ENCODE results near the gene AVPR1A.
"Not testable (repeated sequence)": the region's sequence is repeated elsewhere in the genome, so short reads cannot be mapped to it uniquely, and the experiment has no call there.

AVPR1A gene

DNA sequence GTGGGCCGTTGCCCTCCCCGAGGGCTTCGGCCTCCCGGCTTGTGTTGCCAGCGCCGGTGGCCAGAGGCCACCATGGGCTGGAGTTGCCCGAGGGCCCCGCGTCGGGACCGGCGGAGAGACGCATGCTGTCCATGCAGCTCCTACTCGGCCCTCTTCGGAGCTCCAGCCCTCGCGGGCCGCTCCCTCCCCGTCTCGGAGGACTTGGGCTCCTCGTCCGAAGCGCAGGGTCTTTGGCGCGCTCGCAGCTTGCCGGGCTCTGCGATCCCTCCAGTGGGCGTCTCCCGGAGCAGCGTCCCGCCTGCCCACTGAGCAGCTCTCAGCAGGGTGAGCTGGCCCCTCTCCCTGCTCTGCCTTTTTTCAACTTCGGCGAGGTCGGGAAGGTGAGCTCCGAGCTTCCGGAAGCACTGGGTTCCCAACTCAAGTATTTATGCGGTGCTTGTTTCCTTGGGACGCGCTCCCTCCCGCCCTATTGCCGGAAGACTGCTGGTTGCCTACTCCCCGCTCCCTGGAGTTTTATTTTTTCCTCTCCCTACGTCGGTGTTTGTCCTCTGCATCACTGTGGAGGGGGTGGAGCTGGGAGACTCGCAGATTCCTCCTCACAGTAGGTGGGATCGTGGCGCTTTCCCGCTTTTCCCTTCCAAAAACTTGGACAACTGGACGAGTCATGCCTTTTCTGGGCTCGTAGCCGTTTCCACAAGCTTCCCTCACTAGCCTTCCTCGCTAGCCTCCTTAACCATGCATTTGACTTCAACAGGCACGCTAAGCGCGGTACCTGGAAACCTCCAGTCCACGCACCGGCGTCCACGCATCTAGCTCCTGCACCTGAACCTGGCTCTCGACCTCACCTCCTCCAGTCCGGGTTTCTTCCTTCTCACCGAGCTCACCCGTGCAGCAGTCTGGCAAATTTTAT, at the start of gene AVPR1A:
TSS of gene AVPR1A (minus strand) at position 489 of the 910 bp plus-strand sequence. CDS start at position 124, 365 bp downstream.
- no peak for DNase-seq (ENCODE audit: low spot score)

DNA sequence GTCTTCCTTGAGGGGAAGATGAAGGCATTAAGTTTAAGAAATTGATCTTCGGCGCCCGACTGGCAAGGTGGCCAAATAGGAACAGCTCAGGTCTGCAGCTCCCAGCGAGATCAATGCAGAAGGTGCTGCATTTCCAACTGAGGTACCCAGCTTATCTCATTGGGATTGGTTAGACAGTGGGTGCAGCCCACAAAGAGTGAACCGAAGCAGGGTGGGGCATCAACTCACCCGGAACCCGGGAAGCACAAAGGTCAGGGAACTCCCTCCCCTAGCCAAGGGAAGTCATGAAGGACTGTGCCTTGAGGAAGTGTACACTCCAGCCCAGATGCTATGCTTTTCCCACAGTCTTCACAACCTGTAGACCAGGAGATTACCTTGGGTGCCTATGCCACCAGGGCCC, 45.2 kb upstream of the AVPR1A start:
- no peak for DNase-seq (ENCODE audit: low spot score)

DNA sequence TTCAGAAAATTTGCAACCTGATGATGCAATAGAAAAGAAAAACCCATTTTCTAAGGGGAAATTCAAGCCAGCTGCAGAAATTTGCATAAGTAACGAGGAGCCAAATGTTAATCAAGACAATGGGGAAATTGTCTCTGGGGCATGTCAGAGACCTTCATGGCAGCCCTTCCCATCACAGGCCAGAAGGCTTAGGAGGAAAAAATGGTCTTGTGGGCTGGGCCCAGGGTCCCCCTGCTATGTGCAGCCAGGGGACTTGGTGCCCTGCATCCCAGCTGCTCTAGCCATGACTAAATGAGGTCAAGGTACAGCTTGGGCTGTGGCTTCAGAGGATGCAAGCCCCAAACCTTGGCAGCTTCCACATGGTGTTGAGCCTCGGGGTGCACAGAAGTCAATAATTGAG, 28.2 kb upstream of the AVPR1A start:
- no peak for DNase-seq (ENCODE audit: low spot score)

DNA sequence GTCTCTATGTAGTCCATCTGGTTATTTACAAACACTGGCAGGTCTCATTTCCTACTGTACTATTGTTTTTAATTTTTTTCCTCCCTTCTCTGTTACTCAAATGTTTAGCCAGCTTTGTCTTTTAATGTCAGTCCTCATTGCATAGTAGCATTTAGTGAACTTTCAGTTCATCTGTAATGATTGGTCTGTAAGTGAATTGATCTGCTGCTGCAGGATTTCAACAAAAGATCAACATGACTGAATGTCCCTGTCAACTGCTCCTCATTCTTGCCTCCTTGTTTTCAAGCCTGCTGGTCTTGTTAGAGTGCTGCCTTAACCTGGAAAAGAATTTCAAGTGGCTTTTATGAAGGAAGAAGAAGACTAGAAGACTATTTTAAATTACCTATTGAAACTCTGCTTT, 19.3 kb upstream of the AVPR1A start:
- no peak for DNase-seq (ENCODE audit: low spot score)

DNA sequence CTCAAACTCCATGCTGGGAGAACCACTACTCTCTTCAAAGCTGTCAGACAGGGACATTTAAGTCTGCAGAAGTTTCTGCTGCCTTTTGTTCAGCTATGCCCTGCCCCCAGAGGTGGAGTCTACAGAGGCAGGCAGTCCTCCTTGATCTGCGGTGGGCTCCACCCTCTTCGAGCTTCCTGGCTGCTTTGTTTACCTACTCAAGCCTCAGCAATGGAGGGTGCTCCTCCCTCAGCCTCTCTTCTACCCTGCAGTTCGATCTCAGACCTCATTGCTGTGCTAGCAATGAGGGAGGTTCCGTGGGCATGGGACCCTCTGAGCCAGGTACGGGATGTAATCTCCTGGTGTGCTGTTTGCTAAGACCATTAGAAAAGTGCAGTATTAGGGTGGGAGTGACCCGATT, 16.7 kb upstream of the AVPR1A start:
- not testable (repeated sequence) for DNase-seq (ENCODE audit: low spot score)

DNA sequence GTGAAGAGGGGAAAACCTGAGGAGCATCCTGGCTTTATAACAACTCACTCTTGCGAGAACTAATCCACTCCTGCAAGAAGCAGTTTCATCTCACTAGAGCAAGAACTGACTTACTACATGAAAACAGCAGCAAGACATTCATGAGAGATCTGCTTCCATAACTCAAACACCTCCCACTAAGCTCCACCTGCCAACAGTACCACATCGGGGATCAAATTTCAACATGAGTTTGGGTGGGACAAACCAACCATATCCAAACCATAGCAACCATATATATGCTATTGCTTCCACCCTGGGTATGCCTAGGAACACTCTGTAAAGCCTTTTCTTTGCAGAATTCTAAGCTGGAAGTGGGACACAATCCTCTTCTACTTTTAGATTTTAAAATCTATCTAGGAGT, 13.9 kb upstream of the AVPR1A start:
- no peak for DNase-seq (ENCODE audit: low spot score)

DNA sequence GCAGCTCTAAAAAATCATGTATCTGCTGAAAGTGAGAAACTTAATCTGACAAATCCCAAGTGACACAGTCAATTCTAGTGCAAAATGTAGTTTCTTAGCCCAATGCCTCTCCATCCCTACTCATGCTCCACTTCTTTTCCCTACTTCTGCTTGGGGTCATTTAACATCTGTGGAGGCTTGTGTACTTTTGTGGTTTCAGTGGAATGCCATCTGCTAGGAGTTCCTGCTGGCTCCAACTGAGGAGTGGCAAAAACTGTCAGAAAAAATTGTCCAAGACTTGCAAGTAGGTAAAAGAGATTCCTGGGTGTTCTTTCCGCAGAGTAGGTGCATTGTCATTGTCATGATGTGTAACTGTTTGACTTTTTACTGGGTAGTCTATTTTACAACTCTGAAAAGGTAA, 12.5 kb upstream of the AVPR1A start:
- DNase-seq (ENCODE audit: low spot score): no peak

DNA sequence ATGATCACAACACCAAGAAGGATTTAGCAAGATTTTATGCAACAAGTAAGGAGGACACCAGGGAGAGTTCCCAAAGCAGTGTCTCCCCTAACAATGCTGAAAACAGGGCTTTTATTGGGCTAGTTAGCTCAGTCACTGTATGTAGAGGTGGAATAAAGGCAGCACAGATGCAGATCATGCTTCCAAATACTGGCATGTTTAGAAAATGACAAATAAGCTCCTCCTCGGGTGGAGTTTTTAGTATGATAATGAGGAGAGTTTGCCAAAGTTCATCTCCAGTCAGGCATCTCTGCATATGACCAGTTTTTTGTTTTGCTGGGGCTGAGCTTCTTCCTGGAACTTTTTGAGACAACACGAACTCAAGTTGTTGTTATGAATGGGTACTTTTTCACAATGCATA, 4.4 kb upstream of the AVPR1A start:
- no peak for DNase-seq (ENCODE audit: low spot score)

DNA sequence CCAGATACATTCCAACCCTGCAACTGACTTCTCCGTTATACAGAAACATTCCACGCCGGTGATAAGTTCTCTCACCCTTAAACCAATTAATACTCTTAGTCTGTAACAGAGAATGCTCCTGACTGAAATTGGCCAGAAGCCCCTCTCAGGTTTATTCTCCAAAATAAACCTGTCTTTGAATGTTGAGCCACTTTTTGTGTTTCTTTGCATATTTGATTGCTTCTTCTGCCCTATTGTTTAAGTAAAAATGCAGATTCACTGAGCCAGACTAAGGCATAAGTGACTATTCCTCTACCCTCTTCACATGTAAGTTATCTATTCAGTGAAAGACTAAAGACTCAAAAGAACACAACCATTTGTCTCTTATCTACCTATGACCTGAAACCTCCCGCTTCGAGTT, 3.6 kb upstream of the AVPR1A start:
- no peak for DNase-seq (ENCODE audit: low spot score)

DNA sequence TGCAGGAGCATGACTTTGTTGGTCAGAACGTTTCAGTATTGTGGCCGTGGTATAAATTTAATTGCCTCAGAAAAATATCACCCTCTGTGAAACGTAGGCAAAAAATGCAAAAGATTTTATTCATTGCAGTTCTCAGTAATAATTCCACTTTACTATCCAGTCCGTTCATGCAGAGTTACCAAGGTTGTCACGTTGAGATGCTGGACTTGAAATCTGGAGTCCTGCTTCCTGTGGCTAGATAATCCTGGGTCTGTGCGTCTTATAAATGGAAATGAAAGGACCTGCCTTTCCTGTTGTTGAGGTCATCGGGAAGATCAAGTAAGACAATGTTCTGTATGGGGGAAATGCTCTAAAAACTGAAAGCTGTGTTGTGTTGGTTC, 1.3 kb upstream of the AVPR1A start:
- DNase-seq (ENCODE audit: low spot score): no peak

DNA sequence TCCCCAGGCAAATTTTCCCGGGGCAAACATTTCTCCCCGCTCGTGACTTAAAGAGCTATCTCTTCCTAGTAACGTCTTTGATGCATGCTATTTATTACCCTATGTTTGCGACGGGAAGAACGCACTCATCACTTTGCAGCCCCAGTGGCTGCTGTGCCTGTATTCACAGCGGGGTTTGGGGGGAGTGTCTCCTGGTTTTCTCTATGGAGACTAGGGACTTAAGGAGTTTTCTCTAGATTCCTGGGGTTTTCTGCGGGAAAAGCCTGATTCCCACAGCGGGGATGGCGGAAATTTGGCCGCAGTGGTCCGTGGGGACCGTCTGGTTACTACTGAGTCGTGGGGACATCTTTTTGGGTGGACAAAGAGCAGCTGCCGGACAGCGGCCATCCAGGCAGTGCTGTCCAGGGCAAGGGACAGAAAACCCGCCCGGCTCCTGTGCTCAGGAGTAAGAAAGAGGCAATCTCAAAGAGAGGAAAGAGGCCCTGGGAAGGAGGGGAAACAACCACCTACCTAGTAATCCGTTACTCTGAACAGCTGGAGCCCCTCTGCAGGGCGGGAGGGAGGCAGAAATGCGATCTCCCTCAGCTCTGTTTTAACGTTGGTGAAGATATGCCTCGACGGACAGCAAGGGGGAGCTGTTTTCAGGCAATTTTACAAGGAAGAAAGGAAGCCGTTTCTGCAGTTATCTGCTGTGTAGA, 771 bp upstream of the AVPR1A start:
- peak; percentile 46 for DNase-seq (ENCODE audit: low spot score)

DNA sequence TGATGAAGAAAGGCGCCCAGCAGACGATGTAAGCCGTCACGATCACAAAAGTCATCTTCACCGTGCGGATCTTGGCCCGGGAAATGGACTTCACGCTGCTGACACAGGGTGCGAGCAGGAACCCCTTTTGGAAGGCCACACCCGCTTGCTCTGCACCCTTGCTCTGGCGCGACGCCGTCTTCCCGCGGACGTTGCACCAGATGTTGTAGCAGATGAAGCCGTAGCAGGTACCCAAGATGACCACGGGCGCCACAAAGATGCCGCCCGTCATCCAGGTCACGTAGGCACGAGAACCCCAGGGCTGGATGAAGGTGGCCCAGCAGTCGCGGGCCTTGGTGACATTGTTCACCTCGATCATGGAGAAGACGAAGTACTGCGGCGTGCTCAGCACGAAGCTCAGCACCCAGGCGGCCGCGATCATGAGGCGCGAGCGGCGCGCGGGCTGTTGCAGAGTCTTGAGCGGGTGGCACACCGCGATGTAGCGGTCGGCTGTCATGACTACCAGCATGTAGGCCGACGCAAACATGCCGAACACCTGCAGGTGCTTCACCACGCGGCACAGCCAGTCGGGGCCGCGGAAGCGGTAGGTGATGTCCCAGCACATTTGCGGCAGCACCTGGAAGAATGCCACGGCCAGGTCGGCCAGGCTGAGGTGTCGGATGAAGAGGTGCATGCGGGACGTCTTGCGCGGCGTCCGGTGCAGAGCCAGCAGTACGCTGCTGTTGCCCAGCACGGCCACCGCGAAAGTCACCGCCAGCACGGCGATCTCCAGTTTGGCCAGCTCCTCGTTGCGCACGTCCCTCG, 890 bp downstream of the AVPR1A start:
- no peak for DNase-seq (ENCODE audit: low spot score)

DNA sequence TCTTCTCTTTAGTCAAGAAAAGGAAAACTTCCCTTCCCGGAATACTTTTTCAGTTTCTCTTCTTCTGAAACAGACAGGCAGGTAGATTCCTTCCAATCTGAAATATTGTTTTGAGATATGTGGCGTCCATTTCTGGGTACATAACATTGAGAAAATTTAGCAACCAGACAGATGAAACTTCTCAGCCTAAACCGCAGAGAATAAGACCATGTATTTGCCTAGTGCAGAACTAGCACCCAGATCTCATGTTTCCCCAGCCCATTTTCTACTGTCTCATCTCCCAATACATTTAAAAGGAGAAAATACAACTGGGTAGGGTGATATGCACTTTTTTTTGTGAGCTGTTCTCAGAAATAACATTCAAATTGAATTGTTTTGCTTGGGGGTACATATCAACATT, 6.4 kb downstream of the AVPR1A start:
- DNase-seq (ENCODE audit: low spot score): no peak

DNA sequence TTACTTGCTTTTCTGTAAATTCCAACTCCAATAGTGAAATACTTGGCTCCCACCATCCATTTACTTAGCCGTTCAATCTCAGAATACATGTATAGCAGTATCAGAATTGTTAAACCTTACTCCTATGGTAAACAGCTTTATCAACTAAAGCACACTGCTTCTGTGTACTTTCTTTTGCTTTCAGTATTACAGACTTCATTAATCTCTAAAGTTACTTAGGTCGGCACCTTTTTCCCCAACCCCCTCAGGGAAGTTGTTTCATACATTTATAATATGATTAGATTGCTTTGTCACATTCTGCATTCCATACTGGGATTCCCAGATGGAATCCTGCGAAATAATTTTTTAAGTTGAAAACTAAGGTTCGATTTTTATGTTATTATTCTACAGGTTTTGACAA, 12.5 kb downstream of the AVPR1A start:
- no peak for DNase-seq (ENCODE audit: low spot score)

DNA sequence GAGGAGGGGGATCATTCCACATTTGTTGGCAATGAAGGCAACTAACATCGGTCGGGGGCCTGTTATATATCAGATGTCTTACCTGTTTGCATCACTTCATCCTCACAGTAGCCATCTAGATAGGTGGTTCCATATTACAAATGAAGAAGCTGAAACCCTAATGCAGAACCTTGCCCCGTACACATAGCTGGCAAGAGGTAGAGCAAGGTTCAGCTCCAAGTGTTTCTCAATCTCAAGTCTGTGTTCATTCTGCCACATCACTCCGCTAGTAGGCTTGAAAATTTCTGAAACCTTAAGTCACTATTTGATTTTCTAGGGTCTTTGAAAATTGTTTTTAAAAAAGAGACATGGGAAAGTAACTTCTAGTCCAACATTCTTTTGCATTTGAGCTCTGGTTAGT, 17.0 kb downstream of the AVPR1A start:
- DNase-seq (ENCODE audit: low spot score): no peak

DNA sequence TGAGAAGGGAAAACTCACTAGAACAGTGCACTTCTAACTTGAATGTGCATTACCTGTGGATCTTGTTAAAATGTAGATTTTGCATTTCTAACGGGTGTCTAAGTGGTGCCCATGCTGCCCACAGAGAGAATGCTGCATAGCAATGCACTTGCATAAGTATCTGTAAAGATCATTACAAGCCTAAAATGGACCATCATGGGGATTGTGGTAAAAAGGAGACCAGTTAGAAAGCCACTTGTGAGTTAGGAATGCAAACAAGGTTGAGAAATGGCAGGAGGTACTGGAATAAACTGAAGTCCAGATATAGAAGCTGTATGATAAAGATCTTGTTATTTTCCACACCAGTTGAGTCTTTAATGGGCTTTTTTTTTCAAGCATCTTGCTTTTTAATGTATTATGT, 18.8 kb downstream of the AVPR1A start:
- DNase-seq (ENCODE audit: low spot score): no peak

DNA sequence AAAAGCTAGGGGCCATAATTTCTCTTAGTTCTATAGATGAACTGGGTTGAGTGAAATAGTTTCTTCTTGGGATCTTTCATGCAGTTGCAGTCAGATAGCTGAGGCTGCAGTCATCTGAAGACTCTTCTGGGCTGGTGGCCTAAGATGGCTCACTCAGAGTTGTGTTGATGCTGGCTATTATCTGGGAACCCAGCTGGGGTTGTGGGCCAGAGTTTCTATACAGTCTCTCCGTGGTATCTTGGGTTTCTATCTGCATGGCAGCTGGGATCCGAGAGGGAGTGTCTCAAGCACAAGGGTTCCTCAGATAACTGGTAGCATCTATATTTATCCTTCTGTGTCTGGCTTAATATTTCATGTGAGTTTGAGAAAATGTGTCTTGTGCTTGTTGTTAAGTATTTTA, 21.1 kb downstream of the AVPR1A start:
- no peak for DNase-seq (ENCODE audit: low spot score)

DNA sequence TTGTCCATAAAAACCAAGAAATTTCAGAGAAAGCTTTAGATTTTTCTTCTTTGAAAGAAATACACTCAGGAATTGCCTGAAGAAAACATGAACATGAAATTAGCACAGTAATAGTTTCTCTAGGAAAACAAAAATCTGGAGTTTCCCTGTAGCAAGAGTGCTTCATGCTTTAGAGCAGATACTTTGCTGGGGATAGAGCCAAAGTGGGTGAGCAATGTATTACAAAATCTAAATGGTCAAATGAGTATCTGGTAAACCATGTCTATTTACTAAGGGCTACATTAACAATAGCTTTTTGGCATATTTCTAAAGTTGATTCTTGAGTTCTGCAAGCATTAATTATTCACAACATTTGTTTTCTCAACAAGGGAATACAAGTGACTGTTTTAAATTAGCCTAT, 26.2 kb downstream of the AVPR1A start:
- DNase-seq (ENCODE audit: low spot score): no peak

DNA sequence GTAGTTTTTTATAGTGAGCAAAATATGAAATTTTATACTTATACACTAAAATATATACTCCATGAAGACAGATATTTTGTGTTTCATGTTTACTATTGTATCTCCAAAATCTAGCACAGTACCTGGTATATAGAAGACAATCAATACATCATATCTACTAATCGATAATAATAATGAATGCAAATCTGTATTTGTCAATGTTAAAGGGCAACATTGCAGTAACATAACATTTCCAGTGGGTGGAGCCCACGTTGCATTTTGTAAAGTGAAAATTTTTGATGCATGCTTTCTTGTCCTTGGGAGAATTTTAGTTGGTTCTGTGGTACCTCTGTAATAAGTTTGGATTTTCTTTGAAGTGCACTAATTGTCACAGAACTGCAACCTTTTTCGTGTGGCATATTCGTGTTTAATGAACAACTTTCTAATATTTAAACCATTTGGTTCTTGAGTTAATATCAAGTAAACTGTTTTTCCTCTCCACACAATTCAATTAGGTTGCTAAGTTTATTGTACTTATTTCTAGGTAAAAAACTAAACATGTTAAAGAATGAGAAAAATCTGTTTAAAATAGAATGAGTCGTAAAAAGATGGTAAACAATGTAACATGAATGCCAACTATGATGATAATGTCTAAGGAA, 47.4 kb downstream of the AVPR1A start:
- DNase-seq (ENCODE audit: low spot score): peak; percentile 30

DNA sequence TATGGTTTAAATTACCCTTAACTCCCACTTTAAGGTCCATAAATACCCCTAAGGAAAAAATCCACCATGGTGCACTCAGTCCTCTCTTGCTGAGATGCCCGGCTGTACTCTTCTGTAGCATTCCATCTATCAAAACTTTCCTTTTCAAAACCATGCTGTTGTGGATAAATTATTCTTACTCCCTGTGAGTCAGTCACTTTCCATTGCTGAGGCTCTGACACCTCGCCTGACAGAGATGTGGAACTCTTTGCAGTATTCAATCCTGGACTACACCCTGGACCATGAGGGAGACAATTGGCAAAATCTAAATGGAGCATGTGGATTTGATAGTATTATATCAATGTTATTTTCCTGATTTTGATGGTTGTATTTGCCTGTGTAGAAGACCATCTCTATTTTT, 49.1 kb downstream of the AVPR1A start:
- DNase-seq (ENCODE audit: low spot score): no peak

DNA sequence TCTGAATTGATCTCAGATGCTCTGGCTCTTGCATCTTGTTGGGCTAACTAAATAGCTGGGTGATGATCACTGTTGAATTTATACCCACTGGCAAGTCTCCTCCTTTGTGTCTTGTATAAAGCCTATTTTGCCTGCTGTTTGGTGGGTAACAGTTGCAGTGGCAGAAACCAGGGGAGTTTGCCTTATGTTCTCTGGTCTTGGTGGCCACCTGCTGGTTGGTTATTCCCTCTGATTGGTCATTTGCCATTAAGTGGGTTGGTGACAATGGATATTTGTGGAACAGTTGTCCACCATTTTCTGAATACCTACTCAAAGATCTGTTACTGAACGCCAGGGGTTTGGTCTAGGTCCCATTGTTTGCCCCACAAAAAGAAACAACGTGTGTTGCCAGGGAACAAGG, 52.1 kb downstream of the AVPR1A start:
- peak; percentile 26 for DNase-seq (ENCODE audit: low spot score)

DNA sequence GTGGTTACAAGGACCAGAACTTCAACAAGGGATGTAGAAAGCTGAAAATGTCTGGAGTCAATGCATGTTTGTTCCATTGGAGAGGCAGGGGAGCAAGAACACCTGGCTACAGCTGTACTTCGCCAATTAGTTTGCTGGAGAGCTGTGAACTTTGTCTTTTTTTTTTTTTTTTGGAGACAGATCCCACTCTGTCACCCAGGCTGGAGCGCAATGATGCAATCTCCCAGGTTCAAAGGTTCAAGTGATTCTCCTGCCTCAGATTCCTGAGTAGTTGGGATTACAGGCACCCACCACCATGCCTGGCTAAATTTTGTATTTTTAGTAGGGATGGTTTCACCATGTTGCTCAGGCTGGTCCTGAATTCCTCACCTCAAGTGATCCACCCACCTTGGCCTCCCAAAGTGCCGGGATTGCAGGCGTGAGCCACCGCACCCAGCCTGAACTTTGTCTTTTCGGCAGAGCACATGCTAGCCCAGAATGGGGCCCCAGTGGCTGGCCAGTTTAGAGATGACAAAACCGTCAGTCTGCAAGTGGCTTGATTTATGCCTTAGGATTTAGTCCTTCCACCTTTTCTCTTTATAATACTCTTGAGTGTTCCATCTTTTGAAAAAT, 55.5 kb downstream of the AVPR1A start:
- DNase-seq (ENCODE audit: low spot score): no peak
